GM12873 (cell line): ENCODE measurements around the gene CAB39L.

Source experiments
- CTCF ChIP-seq: IDR thresholded peaks from 2 replicates; pipeline ENCODE4 v1.5.1; 2012; ENCODE audit warnings: low read depth, mild to moderate bottlenecking, moderate library complexity, low read length, control low read depth; ENCODE audit not compliant: insufficient read depth; ENCODE audit errors: missing control alignments

Gene CAB39L

GRCh38 chr13:49464085-49464484 lies 20.2 kb upstream of the CAB39L start:
- TF ChIP-seq CTCF, result no peak

GRCh38 chr13:49459580-49459979 lies 15.7 kb upstream of the CAB39L start:
- TF ChIP-seq CTCF, result no peak

- no peak for TF ChIP-seq CTCF
Measured at GRCh38 chr13:49457221-49457620, 13.4 kb upstream of the CAB39L start.

GRCh38 chr13:49456156-49456555 lies 12.3 kb upstream of the CAB39L start:
- no peak for TF ChIP-seq CTCF

GRCh38 chr13:49455007-49455398 lies 11.1 kb upstream of the CAB39L start:
- no peak for TF ChIP-seq CTCF

GRCh38 chr13:49454388-49455006 lies 10.6 kb upstream of the CAB39L start:
- no peak for TF ChIP-seq CTCF

GRCh38 chr13:49453465-49453864 lies 9.6 kb upstream of the CAB39L start:
- TF ChIP-seq CTCF, result no peak
